Panc1 (cell line): ENCODE measurements around the gene COPS4.

Experiments
- POLR2AphosphoS5 ChIP-seq: IDR thresholded peaks from 2 replicates; pipeline ENCODE4 v1.6.1; 2012; ENCODE audit warnings: mild to moderate bottlenecking, low read depth, low read length, moderate library complexity
- SIN3A ChIP-seq: IDR thresholded peaks from 2 replicates; pipeline ENCODE4 v1.6.1; 2012; ENCODE audit warnings: low read depth, mild to moderate bottlenecking, low read length, moderate library complexity, borderline replicate concordance; ENCODE audit not compliant: insufficient read depth
- TCF7L2 ChIP-seq: IDR thresholded peaks from 2 replicates; pipeline ENCODE4 v1.6.1; 2011; ENCODE audit warnings: mild to moderate bottlenecking, low read depth, low read length, inconsistent platforms
- TF ChIP-seq, protein P1 (sequence below): fragments of 450-650 bp; IDR thresholded peaks from 2 replicates; pipeline ENCODE4 v1.5.1; 2017; ENCODE audit warnings: mild to moderate bottlenecking
- TF ChIP-seq, protein P2 (sequence below), 2 experiments: IDR thresholded peaks; 2 replicates each; pipeline ENCODE4 v1.6.1; 2011 to 2012; ENCODE audit warnings: low read depth in 2 of 2, control low read depth in 1 of 2, low read length in 1 of 2, mild to moderate bottlenecking in 1 of 2, moderate library complexity in 1 of 2; ENCODE audit not compliant: insufficient read depth in 1 of 2

GRCh38 chr4:83112231-83112630 is 77.2 kb downstream of the COPS4 start:
- TF ChIP-seq, protein P1, sequence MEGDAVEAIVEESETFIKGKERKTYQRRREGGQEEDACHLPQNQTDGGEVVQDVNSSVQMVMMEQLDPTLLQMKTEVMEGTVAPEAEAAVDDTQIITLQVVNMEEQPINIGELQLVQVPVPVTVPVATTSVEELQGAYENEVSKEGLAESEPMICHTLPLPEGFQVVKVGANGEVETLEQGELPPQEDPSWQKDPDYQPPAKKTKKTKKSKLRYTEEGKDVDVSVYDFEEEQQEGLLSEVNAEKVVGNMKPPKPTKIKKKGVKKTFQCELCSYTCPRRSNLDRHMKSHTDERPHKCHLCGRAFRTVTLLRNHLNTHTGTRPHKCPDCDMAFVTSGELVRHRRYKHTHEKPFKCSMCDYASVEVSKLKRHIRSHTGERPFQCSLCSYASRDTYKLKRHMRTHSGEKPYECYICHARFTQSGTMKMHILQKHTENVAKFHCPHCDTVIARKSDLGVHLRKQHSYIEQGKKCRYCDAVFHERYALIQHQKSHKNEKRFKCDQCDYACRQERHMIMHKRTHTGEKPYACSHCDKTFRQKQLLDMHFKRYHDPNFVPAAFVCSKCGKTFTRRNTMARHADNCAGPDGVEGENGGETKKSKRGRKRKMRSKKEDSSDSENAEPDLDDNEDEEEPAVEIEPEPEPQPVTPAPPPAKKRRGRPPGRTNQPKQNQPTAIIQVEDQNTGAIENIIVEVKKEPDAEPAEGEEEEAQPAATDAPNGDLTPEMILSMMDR: no peak
- no peak for TF ChIP-seq POLR2AphosphoS5
- TF ChIP-seq, protein P2, sequence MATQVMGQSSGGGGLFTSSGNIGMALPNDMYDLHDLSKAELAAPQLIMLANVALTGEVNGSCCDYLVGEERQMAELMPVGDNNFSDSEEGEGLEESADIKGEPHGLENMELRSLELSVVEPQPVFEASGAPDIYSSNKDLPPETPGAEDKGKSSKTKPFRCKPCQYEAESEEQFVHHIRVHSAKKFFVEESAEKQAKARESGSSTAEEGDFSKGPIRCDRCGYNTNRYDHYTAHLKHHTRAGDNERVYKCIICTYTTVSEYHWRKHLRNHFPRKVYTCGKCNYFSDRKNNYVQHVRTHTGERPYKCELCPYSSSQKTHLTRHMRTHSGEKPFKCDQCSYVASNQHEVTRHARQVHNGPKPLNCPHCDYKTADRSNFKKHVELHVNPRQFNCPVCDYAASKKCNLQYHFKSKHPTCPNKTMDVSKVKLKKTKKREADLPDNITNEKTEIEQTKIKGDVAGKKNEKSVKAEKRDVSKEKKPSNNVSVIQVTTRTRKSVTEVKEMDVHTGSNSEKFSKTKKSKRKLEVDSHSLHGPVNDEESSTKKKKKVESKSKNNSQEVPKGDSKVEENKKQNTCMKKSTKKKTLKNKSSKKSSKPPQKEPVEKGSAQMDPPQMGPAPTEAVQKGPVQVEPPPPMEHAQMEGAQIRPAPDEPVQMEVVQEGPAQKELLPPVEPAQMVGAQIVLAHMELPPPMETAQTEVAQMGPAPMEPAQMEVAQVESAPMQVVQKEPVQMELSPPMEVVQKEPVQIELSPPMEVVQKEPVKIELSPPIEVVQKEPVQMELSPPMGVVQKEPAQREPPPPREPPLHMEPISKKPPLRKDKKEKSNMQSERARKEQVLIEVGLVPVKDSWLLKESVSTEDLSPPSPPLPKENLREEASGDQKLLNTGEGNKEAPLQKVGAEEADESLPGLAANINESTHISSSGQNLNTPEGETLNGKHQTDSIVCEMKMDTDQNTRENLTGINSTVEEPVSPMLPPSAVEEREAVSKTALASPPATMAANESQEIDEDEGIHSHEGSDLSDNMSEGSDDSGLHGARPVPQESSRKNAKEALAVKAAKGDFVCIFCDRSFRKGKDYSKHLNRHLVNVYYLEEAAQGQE (IDR thresholded peaks at IDR 0.05; ENCODE audit: insufficient read depth in 1 of 2, low read depth in 2 of 2, low read length in 1 of 2): peak in 1 of 2 experiments; percentile 6; a peak in 1 of 4 replicates
- TF ChIP-seq SIN3A: no peak
- TF ChIP-seq TCF7L2: no peak
